ENCODE measurements around the gene SPAG17. TPM values are rescaled to one million over a fixed set of nuclear protein-coding genes. Genes with fewer than 3 reads are reported as not detected.
A peak's percentile ranks its signal among the peaks of the same experiment; 100 is the strongest.

The SPAG17 gene
- total and polyA plus RNA-seq, 2 donors (not counting 1 experiment from before 2014, with no cell fraction given) = 0.01 to 0.33 TPM

- no peaks in the 10 kb centered on the region for H3K36me3 ChIP-seq (ENCODE audit: control insufficient read depth, insufficient read depth, low read length)
- H3K27ac ChIP-seq (ENCODE audit: insufficient read depth, low read length) = no peak overlapping the region
- H3K4me1 ChIP-seq (ENCODE audit: control insufficient read depth, extremely low read depth, insufficient read depth, low read length) = no peaks in the 10 kb centered on the region
- H2AFZ ChIP-seq (ENCODE audit: low read length) = no peak overlapping the region
- H3K4me3 ChIP-seq (replicated peaks in 1 of 4; ENCODE audit: control extremely low read depth in 1 of 4, insufficient read depth in 1 of 4, low read depth in 3 of 4, low read length in 4 of 4) = no peak overlapping the region
- H3K4me2 ChIP-seq (ENCODE audit: extremely low read depth, insufficient read depth, low read length) = no peak overlapping the region
- H4K20me1 ChIP-seq (ENCODE audit: control insufficient read depth, extremely low read depth, insufficient read depth, low read length) = no peaks in the 10 kb centered on the region
- no peak for DNase-seq (ENCODE audit: low read depth in 2 of 2)
- peaks cover 13% of the 10 kb centered on the region for H3K79me2 ChIP-seq (ENCODE audit: control insufficient read depth, insufficient read depth, low read length)
- no peak for TF ChIP-seq CTCF (conservative IDR thresholded peaks at IDR 0.05 in 1 of 2, IDR thresholded peaks at IDR 0.05 in 1 of 2; ENCODE audit: low read depth in 1 of 2, low read length in 2 of 2)
- TF ChIP-seq EZH2 (IDR thresholded peaks at IDR 0.05; ENCODE audit: low read length, missing control alignments) = no peak
- no peaks in the 10 kb centered on the region for H3K27me3 ChIP-seq (ENCODE audit: control insufficient read depth, insufficient read depth, low read length)
- H3K9ac ChIP-seq (ENCODE audit: insufficient read depth, low read length) = no peak overlapping the region
- H3K9me3 ChIP-seq (ENCODE audit: control insufficient read depth, insufficient read depth, low read depth, low read length) = no peaks in the 10 kb centered on the region
Observed at GRCh38 chr1:117921991-117922390, 263.0 kb downstream of the SPAG17 start.

GRCh38 chr1:117919376-117919775, 265.7 kb downstream of the SPAG17 start:
- TF ChIP-seq CTCF (conservative IDR thresholded peaks at IDR 0.05 in 1 of 2, IDR thresholded peaks at IDR 0.05 in 1 of 2; ENCODE audit: low read depth in 1 of 2, low read length in 2 of 2) (no peak), EZH2 (IDR thresholded peaks at IDR 0.05; ENCODE audit: low read length, missing control alignments) (no peak)
- H4K20me1 ChIP-seq (ENCODE audit: control insufficient read depth, extremely low read depth, insufficient read depth, low read length) = no peaks in the 10 kb centered on the region
- peak in 1 of 2 donors; percentile 17 for DNase-seq (ENCODE audit: low read depth in 2 of 2)
- H3K4me2 ChIP-seq (ENCODE audit: extremely low read depth, insufficient read depth, low read length) = no peak overlapping the region
- no peak overlapping the region for H3K9ac ChIP-seq (ENCODE audit: insufficient read depth, low read length)
- no peaks in the 10 kb centered on the region for H3K9me3 ChIP-seq (ENCODE audit: control insufficient read depth, insufficient read depth, low read depth, low read length)
- H2AFZ ChIP-seq (ENCODE audit: low read length) = no peak overlapping the region
- peaks cover 2% of the 10 kb centered on the region for H3K36me3 ChIP-seq (ENCODE audit: control insufficient read depth, insufficient read depth, low read length)
- no peaks in the 10 kb centered on the region for H3K4me1 ChIP-seq (ENCODE audit: control insufficient read depth, extremely low read depth, insufficient read depth, low read length)
- H3K27ac ChIP-seq (ENCODE audit: insufficient read depth, low read length) = no peak overlapping the region
- H3K79me2 ChIP-seq (ENCODE audit: control insufficient read depth, insufficient read depth, low read length) = no peaks in the 10 kb centered on the region
- no peak overlapping the region for H3K4me3 ChIP-seq (replicated peaks in 1 of 4; ENCODE audit: control extremely low read depth in 1 of 4, insufficient read depth in 1 of 4, low read depth in 3 of 4, low read length in 4 of 4)
- H3K27me3 ChIP-seq (ENCODE audit: control insufficient read depth, insufficient read depth, low read length) = no peaks in the 10 kb centered on the region

GRCh38 chr1:117911051-117911450, 274.0 kb downstream of the SPAG17 start:
- H4K20me1 ChIP-seq (ENCODE audit: control insufficient read depth, extremely low read depth, insufficient read depth, low read length) = no peaks in the 10 kb centered on the region
- no peak overlapping the region for H3K27ac ChIP-seq (ENCODE audit: insufficient read depth, low read length)
- peaks cover under 1% of the 10 kb centered on the region for H3K36me3 ChIP-seq (ENCODE audit: control insufficient read depth, insufficient read depth, low read length)
- H3K4me1 ChIP-seq (ENCODE audit: control insufficient read depth, extremely low read depth, insufficient read depth, low read length) = no peaks in the 10 kb centered on the region
- no peak overlapping the region for H3K9ac ChIP-seq (ENCODE audit: insufficient read depth, low read length)
- H3K79me2 ChIP-seq (ENCODE audit: control insufficient read depth, insufficient read depth, low read length) = no peaks in the 10 kb centered on the region
- H3K4me3 ChIP-seq (replicated peaks in 1 of 4; ENCODE audit: control extremely low read depth in 1 of 4, insufficient read depth in 1 of 4, low read depth in 3 of 4, low read length in 4 of 4) = no peak overlapping the region
- no peak for TF ChIP-seq EZH2 (IDR thresholded peaks at IDR 0.05; ENCODE audit: low read length, missing control alignments)
- TF ChIP-seq CTCF (conservative IDR thresholded peaks at IDR 0.05 in 1 of 2, IDR thresholded peaks at IDR 0.05 in 1 of 2; ENCODE audit: low read depth in 1 of 2, low read length in 2 of 2) = no peak
- H3K27me3 ChIP-seq (ENCODE audit: control insufficient read depth, insufficient read depth, low read length) = no peaks in the 10 kb centered on the region
- no peaks in the 10 kb centered on the region for H3K9me3 ChIP-seq (ENCODE audit: control insufficient read depth, insufficient read depth, low read depth, low read length)
- no peak overlapping the region for H3K4me2 ChIP-seq (ENCODE audit: extremely low read depth, insufficient read depth, low read length)
- H2AFZ ChIP-seq (ENCODE audit: low read length) = no peak overlapping the region
- DNase-seq (ENCODE audit: low read depth in 2 of 2) = no peak
